ENCODE measurements around the gene ZBTB21. TPM values are rescaled to one million over a fixed set of nuclear protein-coding genes. Genes with fewer than 3 reads are reported as not detected.
"Not testable (repeated sequence)": the region's sequence is repeated elsewhere in the genome, so short reads cannot be mapped to it uniquely, and the experiment has no call there.

The ZBTB21 gene
- total RNA-seq, 1 donor from 2014 or later, result 7.8 TPM

DNA sequence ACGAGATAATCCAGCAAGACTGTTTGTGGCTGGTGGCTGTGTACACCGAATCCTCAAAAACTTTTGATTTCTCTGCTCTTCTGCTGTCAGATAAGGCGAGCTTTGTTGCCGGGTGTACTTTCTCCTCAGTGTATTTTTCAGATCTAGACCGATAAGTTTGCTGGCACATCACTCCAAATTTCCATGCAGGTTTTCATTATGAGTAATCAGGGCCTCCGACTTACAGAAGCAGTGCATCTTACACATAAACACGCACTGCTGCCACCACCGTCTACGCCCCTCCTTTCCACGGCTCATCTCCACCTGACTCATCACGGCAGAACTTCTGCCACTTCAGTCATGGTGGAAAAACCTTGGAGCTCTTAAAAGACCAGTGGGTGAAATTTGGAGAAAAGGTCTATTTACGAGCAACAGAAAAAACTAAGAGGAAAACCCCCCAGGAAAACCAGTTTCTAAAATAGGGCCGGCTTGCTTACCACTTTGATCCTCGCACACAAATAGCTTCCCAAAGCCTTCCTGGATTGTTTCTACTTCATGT is 7.7 kb downstream of the ZBTB21 start:
- DNase-seq (ENCODE audit: low spot score), result no peak
- intact Hi-C loops (cut with DNase I), result no loop called here

DNA sequence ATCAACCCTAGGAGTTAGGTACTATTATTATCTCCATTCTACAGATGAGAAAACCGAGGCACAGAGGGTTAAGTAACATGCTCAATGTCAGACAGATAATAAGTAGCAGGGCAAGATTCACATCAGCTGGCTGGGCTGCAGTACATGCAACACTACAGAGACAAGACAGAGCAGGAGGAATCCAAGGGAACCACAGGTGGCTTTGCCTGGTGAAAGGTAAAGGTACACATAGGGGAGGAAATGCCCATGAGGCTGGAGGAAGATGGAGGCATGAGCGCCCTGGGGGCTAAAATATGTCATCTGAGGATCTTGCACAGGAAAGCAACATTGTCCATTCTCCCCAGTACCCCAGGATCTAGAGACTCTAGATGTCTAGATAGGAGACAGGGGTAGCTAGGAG is 8.4 kb downstream of the ZBTB21 start:
- intact Hi-C loops (cut with DNase I), result no loop called here
- no peak for DNase-seq (ENCODE audit: low spot score)

- no peak for DNase-seq (ENCODE audit: low spot score)
- intact Hi-C loops (cut with DNase I), result no loop called here
These were observed 9.3 kb downstream of the ZBTB21 start for GRCh38 chr21:42000908-42001307.

DNA sequence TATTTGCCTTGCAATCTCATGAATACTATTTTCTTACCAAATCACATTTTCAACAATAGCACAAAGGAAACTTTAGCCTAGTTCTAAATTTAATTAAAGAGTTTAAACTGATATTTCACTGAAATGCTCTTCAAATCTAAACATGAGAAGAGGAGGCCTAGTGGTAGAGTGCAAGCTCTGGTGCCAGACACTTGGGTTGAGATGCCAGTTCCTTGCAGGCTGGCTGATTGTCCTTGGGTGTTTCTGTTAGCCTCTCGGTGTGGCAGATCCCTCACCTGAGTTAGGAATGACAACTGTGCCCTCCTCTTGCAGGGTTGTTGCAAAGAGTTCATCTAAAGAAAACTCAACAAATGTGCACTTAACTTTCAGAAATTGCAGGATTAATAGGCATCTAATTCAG is 12.5 kb downstream of the ZBTB21 start:
- DNase-seq (ENCODE audit: low spot score), result no peak
- intact Hi-C loops (cut with DNase I), result no loop called here

DNA sequence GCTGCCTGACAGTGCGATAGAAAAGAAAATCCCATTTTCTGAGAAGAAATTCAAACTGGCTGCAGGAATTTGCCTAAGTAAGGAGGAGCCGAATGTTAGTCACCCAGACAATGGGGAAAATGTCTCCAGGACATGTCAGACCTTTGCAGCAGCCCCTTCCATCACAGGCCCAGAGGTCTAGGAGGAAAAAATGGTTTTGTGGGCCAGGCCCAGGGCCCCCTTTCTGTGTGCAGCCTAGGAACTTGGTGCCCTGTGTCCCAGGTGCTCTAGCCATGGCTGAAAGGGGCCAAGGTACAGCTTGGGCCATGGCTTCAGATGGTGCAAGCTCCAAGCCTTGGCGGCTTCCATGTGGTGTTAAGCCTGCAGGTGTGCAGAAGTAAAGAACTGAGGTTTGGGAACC is 14.6 kb downstream of the ZBTB21 start:
- intact Hi-C loops (cut with DNase I), result no loop called here

DNA sequence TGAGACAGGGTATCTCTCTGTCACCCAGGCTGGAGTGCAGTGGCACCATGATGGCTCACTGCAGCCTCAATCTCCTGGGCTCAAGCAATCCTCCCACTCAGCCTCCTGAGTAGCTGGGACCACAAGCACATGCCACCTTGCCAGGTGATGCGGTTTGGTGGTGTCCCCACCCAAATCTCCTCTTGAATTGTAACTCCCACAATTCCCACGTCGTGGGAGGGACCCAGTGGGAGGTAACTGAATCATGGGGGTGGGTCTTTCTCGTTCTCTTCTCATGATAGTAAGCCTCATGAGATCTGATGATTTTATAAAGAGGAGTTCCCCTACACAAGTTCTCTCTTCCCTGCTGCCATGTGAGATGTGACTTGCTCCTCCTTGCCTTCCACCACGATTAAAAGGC is 15.5 kb downstream of the ZBTB21 start:
- DNase-seq (ENCODE audit: low spot score); intact Hi-C loops (cut with DNase I): not testable (repeated sequence)

More for the DNA sequence above, 14.6 kb downstream of the ZBTB21 start:
- DNase-seq (ENCODE audit: low spot score), result no peak

DNA sequence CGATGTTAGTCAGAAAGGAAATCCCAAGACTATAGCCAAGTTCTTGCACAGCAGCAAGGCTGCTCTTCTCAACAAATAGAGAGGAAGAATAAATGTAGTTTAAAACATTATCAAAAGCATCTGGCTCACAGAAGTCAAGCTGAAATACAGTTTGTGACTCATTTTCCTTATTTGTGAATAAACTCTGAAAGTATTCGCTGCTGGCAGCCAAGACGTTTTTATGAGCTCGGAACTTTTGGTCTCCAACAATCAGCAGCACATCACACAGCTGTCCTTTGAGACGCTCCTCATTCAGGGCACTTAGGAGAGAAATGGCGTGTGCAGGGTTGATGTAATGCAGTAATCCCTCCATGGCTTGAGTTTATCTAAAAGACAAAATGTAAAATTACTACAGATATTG is 16.4 kb downstream of the ZBTB21 start:
- DNase-seq (ENCODE audit: low spot score), result no peak
- intact Hi-C loops (cut with DNase I), result no loop called here

DNA sequence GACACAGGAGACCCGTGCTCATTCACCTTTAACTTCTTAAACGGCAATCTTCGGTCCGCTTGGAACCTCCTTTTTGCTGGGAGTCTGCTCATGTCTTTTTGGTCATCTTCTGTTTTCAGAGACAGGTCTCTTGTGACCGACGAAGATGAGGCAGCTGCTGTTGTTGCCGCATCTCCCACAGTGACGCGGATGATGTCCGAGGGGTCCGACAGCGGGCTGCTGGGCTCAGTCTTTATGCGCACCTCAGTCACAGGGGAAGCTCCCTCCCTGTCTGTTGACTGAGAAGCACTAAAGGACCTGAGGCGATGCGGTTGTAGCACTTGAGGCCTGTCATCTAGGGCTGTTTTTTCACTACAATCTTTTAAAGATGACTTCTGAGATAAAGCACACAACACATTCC is 17.6 kb downstream of the ZBTB21 start:
- intact Hi-C loops (cut with DNase I), result no loop called here
- no peak for DNase-seq (ENCODE audit: low spot score)

DNA sequence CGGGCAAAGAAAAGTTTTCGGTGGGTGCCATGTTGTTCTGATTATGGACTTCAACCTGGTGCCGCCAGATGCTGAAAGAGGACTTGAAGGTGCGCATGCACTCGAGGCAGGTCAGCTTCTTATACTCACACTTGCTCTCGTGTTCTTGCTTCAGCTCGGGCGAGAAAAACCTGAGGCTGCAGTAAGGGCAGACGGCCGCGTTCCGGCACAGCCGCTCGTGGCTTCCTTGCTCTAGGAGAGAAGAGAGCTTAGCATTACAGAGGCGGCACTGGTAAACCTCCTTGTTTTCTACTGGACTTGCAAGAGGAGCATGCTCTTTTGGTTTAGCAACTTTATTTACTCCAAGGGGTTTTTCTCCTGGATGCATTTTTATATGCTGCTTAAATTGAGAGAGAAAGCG is 18.5 kb downstream of the ZBTB21 start:
- DNase-seq (ENCODE audit: low spot score), result no peak
- intact Hi-C loops (cut with DNase I), result no loop called here

DNA sequence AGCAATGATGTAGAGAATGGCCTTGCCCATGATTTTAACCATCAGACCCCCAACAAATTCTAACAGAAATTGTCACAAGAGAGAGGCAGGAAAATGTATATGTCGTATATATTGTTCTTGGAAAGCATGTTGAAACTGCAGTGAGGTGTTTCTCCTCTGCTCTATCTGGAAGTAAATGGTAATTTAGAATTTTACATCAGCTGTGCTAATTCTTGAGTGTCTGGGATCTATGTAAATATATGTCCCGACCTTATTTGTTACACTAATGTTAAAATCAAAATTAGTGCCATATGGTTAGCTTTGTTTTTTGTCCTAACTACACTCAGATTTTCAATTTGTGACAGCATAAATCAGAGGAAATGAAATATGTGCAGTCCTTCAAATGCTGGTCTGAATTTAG is 20.5 kb downstream of the ZBTB21 start:
- no peak for DNase-seq (ENCODE audit: low spot score)

DNA sequence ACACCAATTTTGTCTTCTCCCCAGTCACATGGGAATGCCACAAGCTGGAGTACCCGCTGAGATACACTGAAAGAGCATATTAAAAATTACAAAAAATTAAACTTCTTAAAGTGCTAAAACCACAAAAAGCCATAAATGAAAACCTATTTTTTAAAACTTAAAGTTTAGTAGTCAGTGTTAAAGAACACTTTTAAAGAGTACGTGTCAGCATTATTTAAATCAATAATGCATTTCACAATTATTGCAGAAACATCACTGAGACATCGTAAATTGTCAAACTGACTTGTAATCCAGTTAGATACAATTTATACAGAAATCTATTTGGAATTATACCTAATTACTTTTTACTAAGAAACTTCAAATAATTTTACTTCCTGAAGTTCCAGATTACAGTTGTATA is 22.9 kb downstream of the ZBTB21 start:
- intact Hi-C loops (cut with DNase I), result no loop called here
- no peak for DNase-seq (ENCODE audit: low spot score)

More for the DNA sequence above, 20.5 kb downstream of the ZBTB21 start:
- intact Hi-C loops (cut with DNase I), result no loop called here

DNA sequence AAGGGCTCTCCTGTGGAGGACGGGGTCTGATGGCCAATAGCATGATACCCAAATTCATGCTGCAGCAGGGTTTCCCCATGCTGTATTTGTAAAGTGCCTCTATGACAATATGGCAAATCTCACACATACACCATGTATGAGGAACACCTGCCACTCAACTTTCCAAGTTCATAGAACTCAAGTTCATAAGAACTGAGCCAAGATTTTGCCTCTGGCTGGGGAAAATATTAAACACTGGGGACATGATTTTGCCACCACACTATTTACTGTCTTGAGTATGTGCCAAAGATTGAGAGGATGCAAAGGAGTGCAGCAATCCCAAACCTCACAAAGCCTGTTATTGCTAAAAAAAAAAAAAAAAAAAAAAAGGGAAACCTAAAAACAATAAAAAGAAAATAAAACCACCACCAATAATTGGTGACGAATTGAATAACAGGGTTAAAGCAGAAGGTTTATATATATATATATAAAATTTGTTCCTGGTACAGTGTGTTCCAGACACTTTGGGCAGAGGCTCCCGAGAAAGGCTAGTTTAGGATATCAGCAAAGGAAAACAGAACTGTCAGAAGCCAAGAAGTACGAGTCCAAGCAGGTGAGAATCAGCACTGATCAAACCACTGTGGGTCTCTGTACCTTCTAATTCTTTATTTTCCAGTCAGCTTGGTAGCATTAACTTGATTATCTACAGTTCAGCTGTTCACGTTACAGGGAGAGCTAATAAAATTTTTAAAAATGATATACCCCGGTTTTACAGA is 24.3 kb downstream of the ZBTB21 start:
- intact Hi-C loops (cut with DNase I), result no loop called here
- DNase-seq (ENCODE audit: low spot score), result no peak

DNA sequence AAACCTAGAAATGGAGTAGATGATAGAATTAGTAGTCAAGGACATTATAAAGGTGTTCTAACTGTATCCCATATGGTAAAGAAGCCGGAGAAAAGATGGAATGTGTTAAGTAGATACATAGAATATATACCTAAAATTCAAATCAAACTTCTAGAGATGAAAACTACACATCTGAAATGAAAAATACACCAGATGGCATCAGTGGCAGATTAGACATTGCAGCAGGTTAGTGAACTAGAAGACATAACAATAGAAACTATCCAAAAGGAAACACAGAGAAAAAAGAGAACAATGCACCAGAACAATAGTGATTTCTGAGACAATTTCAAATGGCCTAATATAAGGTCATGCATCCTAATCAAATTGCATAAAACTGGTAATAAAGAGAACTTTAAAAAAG is 26.9 kb downstream of the ZBTB21 start:
- intact Hi-C loops (cut with DNase I), result no loop called here
- DNase-seq (ENCODE audit: low spot score), result no peak

DNA sequence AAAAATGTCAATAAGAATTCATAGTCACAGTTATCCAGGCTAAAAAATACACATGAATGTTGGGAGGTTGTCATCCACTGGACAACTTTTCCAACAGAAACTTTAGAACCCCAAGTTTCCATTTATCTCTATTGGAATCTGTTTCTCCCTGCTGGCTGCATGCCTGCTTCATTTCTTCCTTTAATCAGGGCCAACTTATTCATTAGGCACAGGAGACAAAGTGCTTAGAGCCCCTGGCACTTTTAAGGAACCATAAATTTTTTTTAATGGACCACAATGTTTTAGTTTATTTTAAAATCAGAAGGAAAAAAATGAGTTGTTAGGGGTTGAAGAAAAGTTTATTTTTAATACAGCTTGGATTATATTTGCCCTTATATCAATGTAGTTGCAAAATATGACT is 29.6 kb downstream of the ZBTB21 start:
- intact Hi-C loops (cut with DNase I), result no loop called here
- DNase-seq (ENCODE audit: low spot score), result no peak

- intact Hi-C loops (cut with DNase I), result no loop called here
- DNase-seq (ENCODE audit: low spot score), result no peak
These were observed 30.3 kb downstream of the ZBTB21 start for GRCh38 chr21:41979751-41980369.

GRCh38 chr21:41979335-41979734 is 30.8 kb downstream of the ZBTB21 start:
- no peak for DNase-seq (ENCODE audit: low spot score)
- intact Hi-C loops (cut with DNase I), result no loop called here

DNA sequence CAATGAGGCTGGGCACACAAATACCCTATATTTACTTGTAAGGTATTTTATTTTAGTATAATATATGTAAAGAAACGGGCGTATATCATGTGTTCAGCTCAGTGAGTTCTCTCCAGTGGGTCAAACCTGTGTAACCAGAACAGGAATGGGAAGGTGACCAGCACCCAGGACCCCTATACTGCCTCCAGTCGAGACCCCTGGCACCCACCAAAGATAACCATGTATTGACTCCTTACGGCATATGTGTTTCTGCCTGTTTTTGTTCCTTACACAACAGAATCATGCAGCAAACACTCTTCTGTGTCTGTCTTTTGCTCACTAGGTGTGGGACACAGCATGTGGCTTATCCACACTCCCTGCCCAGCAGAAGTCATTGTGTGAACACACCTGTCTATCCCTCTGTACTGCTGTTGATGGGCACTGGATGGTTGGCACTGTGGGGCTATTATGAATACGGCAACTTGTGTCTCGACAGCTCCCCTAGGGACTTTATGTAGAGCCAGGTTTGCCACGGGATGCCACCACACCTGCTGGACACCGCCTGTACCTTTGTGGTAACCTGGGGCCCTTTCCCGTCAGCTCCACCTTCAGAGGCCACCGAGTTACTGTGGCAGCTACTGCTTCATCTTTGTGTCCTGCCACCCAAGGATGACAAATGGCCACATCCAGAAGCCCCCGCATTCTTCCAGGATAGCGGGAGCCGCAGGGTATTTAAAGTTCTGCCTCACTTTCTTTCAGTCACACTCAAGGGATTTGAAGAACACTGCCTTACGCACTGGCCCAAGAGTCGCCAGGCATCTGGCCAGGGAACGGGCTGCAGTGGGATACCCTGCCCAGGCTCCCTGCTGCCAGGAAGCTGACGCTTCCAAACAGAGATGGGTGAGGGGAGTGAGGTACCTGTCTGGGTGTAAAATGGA is 32.9 kb downstream of the ZBTB21 start:
- intact Hi-C loops (cut with DNase I), result no loop called here
- DNase-seq (ENCODE audit: low spot score), result no peak

DNA sequence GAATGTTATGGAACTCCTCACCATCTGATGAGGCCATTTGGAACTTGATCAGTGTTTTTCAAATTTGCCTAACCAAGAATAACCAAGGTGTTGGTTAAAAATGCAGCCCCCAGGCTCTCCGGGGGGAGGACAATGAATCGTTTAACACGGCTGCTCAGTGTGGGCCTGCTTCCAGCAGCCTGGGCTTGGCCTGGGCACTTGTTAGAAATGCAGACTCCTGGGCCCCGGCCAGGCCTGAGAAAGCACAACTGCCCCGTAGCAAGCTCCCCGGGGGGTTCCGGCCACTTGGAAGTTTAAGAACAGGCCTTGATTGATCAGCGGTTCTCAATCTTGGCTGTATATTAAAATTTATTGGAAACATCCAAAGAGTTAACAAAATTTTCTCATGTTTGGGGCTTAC is 33.5 kb downstream of the ZBTB21 start:
- DNase-seq (ENCODE audit: low spot score), result no peak
- intact Hi-C loops (cut with DNase I), result no loop called here

DNA sequence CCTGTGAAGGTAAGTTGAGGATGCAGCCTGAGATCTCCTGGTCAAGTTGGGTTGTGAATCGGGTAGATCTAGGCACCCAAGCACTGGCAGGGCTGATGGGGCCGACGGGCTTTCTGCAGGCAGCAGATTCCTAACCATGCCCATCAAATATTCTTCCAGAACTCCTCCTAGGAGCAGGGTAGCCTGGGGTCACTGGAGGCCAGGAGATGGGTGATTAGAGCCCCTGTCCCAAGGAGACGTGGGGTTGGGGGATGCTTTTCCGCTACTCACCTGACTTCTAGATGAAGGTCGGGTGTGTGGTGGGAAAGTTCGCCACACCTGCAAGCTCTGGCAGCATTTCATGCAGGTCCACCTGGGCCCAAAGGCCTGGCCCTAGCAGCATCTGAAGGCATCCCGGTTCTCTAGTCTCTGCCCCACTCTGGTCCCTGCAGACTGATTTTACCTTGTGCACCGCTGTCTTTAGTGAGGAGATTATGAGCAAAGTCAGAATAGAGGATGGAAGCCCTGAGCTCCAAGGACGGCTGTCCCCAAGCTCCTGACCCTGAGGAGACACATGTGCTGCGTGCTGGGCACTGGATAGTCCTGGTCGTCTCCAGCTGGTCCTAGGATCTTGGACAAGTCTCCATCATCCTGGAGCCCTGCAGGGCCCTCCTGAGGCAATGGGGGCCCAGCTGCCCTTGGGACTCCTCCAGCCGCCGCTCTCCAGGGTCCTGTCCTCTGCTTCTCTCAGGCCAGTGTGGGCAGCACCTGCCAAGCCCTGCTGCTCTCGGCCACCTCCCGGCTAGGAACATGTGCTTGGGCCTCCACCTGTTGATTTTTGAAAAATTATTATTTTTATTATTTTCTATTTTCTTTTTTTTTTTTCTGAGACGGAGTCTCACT is 34.5 kb downstream of the ZBTB21 start:
- intact Hi-C loops (cut with DNase I), result no loop called here
- no peak for DNase-seq (ENCODE audit: low spot score)

DNA sequence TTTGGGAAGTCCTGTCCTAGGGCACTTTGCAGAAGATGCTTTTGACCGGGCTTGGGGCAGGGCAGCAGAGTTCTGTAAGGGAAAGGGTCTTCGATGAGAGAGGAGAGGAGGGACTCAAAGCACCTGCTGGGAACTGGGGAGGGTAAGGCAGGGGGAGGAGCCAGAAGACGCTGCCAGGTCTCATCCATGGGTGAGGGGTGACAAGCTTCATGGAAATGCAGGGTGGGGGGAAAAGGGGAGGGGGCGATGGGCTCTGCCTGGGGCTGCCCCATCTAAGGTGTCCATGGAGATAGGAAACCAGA is 35.5 kb downstream of the ZBTB21 start:
- no peak for DNase-seq (ENCODE audit: low spot score)

More for the DNA sequence above, 35.5 kb downstream of the ZBTB21 start:
- intact Hi-C loops (cut with DNase I), result no loop called here

Data from cardiac septum (tissue), 1 donor.